Astrocyte (in vitro differentiated cells and primary cell): Measurements from ENCODE around the gene AFF3.

Experiments used
- CTCF ChIP-seq: IDR thresholded peaks from 2 replicates; pipeline ENCODE4 v1.5.1; 2011; ENCODE audit warnings: low read depth, mild to moderate bottlenecking, inconsistent platforms, low read length, moderate library complexity; ENCODE audit not compliant: insufficient read depth
- EZH2 ChIP-seq: IDR thresholded peaks from 2 replicates; pipeline ENCODE4 v1.6.1; 2012; ENCODE audit warnings: mild to moderate bottlenecking, low read length, inconsistent platforms; ENCODE audit not compliant: insufficient read depth

GRCh38 chr2:100060875-100061274, 81.5 kb downstream of the AFF3 start:
- TF ChIP-seq CTCF (no peak), EZH2 (no peak)
